Smooth muscle cell (in vitro differentiated cells): ENCODE measurements around the gene COMT. TPM values are rescaled to one million over a fixed set of nuclear protein-coding genes. Genes with fewer than 3 reads are reported as not detected.

Experiments
- DNase-seq: peaks from one replicate; lab custom pipeline; 2025; ENCODE audit not compliant: unreplicated experiment; lab: John Stamatoyannopoulos, UW
- H2AFZ ChIP-seq: fragments of 200-600 bp; sonication (generic); 2 replicates; pipeline ENCODE4 v1.6.0; 2016; ENCODE audit warnings: antibody characterized with exemption, low read depth, mild to moderate bottlenecking
- H3F3A ChIP-seq: fragments of 200-600 bp; sonication (generic); 2 replicates; pipeline ENCODE4 v1.6.0; 2017; ENCODE audit warnings: antibody characterized with exemption, low read depth
- H3K27ac ChIP-seq: fragments of 200-600 bp; sonication (generic); 2 replicates; pipeline ENCODE4 v1.5.1; 2016; ENCODE audit warnings: low read depth, mild to moderate bottlenecking
- H3K27me3 ChIP-seq: fragments of 200-600 bp; sonication (generic); 2 replicates; pipeline ENCODE4 v1.6.1; 2016; ENCODE audit warnings: low read depth, mild to moderate bottlenecking
- H3K36me3 ChIP-seq: fragments of 200-600 bp; sonication (generic); 2 replicates; pipeline ENCODE4 v1.5.1; 2016; ENCODE audit warnings: low read depth
- H3K4me1 ChIP-seq: fragments of 200-600 bp; sonication (generic); 2 replicates; pipeline ENCODE4 v1.5.1; 2016; ENCODE audit warnings: low read depth
- H3K4me2 ChIP-seq: fragments of 200-600 bp; sonication (generic); 2 replicates; pipeline ENCODE4 v1.6.0; 2016; ENCODE audit warnings: mild to moderate bottlenecking
- H3K4me3 ChIP-seq: fragments of 200-600 bp; sonication (generic); 2 replicates; pipeline ENCODE4 v1.5.1; 2016; ENCODE audit warnings: mild to moderate bottlenecking
- H3K79me2 ChIP-seq: fragments of 200-600 bp; sonication (generic); 2 replicates; pipeline ENCODE4 v1.6.0; 2016; ENCODE audit warnings: low read depth, mild to moderate bottlenecking
- H3K9ac ChIP-seq: fragments of 200-600 bp; sonication (generic); 2 replicates; pipeline ENCODE4 v1.6.0; 2016; ENCODE audit warnings: low read depth
- H3K9me3 ChIP-seq: fragments of 200-600 bp; sonication (generic); replicated peaks from 2 replicates; pipeline ENCODE4 v1.5.1; 2016; ENCODE audit warnings: low read depth
- H4K20me1 ChIP-seq: fragments of 200-600 bp; sonication (generic); 2 replicates; pipeline ENCODE4 v1.6.0; 2016; ENCODE audit warnings: low read depth
- WGBS: methylation state at CpG from one replicate; pipeline ENCODE4 v1.1.7; 2016; ENCODE audit warnings: low lambda C conversion rate; 5-methylcytosine and 5-hydroxymethylcytosine counted together
- polyA plus RNA-seq: library from polyadenylated mRNA; unstranded; fragments of >200 nt; fragmentation: Nextera tagmentation; extraction: Ambion mirVana; gene quantifications from 2 replicates; pipeline ENCODE4 v1.2.1, GENCODE V29; 2016
- total RNA-seq: library from RNA; depleted of rRNA; stranded (reverse); fragments of >200 nt; gene quantifications from 2 replicates; pipeline ENCODE4 v1.2.3, GENCODE V29; 2014
- TF ChIP-seq, protein P1 (sequence below): fragments of 200-600 bp; sonication (generic); IDR thresholded peaks from 2 replicates; pipeline ENCODE4 v1.5.1; 2017; ENCODE audit warnings: borderline replicate concordance, mild to moderate bottlenecking, antibody characterized with exemption; ENCODE audit not compliant: insufficient read depth, poor library complexity, severe bottlenecking

COMT gene
- total and polyA plus RNA-seq, 2 experiments from 2014 or later: 4.1 to 6.2 TPM

- Histone ChIP-seq H3K36me3 (no peaks in the 10 kb centered on the region), H3K4me1 (peaks cover 1% of the 10 kb centered on the region), H3K9me3 (no peaks in the 10 kb centered on the region), H3K4me2 (no peak overlapping the region), H2AFZ (no peak overlapping the region), H3F3A (no peaks in the 10 kb centered on the region), H4K20me1 (no peaks in the 10 kb centered on the region), H3K4me3 (no peak overlapping the region), H3K27ac (no peak overlapping the region), H3K9ac (no peak overlapping the region), H3K27me3 (no peaks in the 10 kb centered on the region), H3K79me2 (no peaks in the 10 kb centered on the region)
- WGBS: 93% methylated on average over 18 of the region's 18 CpGs
- TF ChIP-seq, protein P1, sequence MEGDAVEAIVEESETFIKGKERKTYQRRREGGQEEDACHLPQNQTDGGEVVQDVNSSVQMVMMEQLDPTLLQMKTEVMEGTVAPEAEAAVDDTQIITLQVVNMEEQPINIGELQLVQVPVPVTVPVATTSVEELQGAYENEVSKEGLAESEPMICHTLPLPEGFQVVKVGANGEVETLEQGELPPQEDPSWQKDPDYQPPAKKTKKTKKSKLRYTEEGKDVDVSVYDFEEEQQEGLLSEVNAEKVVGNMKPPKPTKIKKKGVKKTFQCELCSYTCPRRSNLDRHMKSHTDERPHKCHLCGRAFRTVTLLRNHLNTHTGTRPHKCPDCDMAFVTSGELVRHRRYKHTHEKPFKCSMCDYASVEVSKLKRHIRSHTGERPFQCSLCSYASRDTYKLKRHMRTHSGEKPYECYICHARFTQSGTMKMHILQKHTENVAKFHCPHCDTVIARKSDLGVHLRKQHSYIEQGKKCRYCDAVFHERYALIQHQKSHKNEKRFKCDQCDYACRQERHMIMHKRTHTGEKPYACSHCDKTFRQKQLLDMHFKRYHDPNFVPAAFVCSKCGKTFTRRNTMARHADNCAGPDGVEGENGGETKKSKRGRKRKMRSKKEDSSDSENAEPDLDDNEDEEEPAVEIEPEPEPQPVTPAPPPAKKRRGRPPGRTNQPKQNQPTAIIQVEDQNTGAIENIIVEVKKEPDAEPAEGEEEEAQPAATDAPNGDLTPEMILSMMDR: no peak
- no peak for DNase-seq
Measured at GRCh38 chr22:19968450-19968891, 26.9 kb downstream of the COMT start.

GRCh38 chr22:19969141-19969928 lies 27.8 kb downstream of the COMT start:
- no peaks in the 10 kb centered on the region for H4K20me1 ChIP-seq
- no peaks in the 10 kb centered on the region for H3K9me3 ChIP-seq
- H3K79me2 ChIP-seq: no peaks in the 10 kb centered on the region
- no peaks in the 10 kb centered on the region for H3K27me3 ChIP-seq
- 97% methylated on average over 11 of the region's 11 CpGs for WGBS
- H2AFZ ChIP-seq: no peak overlapping the region
- no peak for DNase-seq
- H3K36me3 ChIP-seq: no peaks in the 10 kb centered on the region
- H3K4me3 ChIP-seq: no peak overlapping the region
- H3K9ac ChIP-seq: no peak overlapping the region
- no peak overlapping the region for H3K4me2 ChIP-seq
- H3F3A ChIP-seq: no peaks in the 10 kb centered on the region
- TF ChIP-seq, protein P1: no peak
- no peak overlapping the region for H3K27ac ChIP-seq
- H3K4me1 ChIP-seq: no peaks in the 10 kb centered on the region

- Histone ChIP-seq H3K4me3 (no peak overlapping the region), H3K4me1 (peaks cover 5% of the 10 kb centered on the region), H3K36me3 (no peaks in the 10 kb centered on the region), H3K9ac (no peak overlapping the region), H3K27ac (no peak overlapping the region), H3K27me3 (no peaks in the 10 kb centered on the region), H3K9me3 (no peaks in the 10 kb centered on the region), H3K79me2 (no peaks in the 10 kb centered on the region), H3K4me2 (no peak overlapping the region), H3F3A (no peaks in the 10 kb centered on the region), H2AFZ (no peak overlapping the region), H4K20me1 (no peaks in the 10 kb centered on the region)
- 78% methylated on average over 9 of the region's 9 CpGs for WGBS
- TF ChIP-seq, protein P1: no peak
- DNase-seq: no peak
Measured at GRCh38 chr22:19970031-19970478, 28.5 kb downstream of the COMT start.
